ENCODE measurements around the gene CEACAM16.

Gene CEACAM16

DNA sequence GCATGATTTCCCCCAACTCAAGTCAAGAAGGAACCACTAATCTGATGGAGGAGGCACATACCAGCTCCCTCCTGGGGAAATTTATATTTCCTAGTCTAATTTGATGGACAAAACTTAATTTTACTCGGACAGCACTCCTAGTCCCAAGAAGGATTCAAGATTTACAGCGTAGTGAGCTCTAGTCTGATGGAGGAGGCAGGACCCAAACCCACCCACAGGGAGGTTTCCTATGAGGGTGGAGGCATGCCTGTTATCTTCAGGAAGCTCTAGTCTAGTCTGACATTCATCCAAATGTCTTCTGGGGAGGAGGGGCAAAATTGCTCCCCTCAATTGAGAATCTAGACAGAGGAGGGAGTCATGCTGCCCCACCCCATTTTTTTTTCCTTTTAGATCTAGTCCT lies 39.2 kb downstream of the CEACAM16 start:
- TF ChIP-seq TAF1 (IDR thresholded peaks at IDR 0.05; ENCODE audit: borderline replicate concordance, insufficient read depth, low read length), result no peak
- TF ChIP-seq REST (IDR thresholded peaks at IDR 0.05; ENCODE audit: insufficient read depth in 1 of 2, low read depth in 2 of 2, low read length in 2 of 2), result no peak
- no peak for TF ChIP-seq POLR2AphosphoS5 (IDR thresholded peaks at IDR 0.05; ENCODE audit: low read depth, low read length)
- no peak for TF ChIP-seq FOXP2 (optimal IDR thresholded peaks at IDR 0.05; ENCODE audit: borderline replicate concordance, extremely low read depth, extremely low read length, insufficient read depth)
- no peak for TF ChIP-seq SIN3A (IDR thresholded peaks at IDR 0.05; ENCODE audit: borderline replicate concordance, insufficient read depth, low read length)

GRCh38 chr19:44738603-44739558 lies 39.9 kb downstream of the CEACAM16 start:
- TF ChIP-seq SIN3A (IDR thresholded peaks at IDR 0.05; ENCODE audit: borderline replicate concordance, insufficient read depth, low read length), result no peak
- no peak for TF ChIP-seq REST (IDR thresholded peaks at IDR 0.05; ENCODE audit: insufficient read depth in 1 of 2, low read depth in 2 of 2, low read length in 2 of 2)
- no peak for TF ChIP-seq TAF1 (IDR thresholded peaks at IDR 0.05; ENCODE audit: borderline replicate concordance, insufficient read depth, low read length)
- no peak for TF ChIP-seq FOXP2 (optimal IDR thresholded peaks at IDR 0.05; ENCODE audit: borderline replicate concordance, extremely low read depth, extremely low read length, insufficient read depth)
- no peak for TF ChIP-seq POLR2AphosphoS5 (IDR thresholded peaks at IDR 0.05; ENCODE audit: low read depth, low read length)

DNA sequence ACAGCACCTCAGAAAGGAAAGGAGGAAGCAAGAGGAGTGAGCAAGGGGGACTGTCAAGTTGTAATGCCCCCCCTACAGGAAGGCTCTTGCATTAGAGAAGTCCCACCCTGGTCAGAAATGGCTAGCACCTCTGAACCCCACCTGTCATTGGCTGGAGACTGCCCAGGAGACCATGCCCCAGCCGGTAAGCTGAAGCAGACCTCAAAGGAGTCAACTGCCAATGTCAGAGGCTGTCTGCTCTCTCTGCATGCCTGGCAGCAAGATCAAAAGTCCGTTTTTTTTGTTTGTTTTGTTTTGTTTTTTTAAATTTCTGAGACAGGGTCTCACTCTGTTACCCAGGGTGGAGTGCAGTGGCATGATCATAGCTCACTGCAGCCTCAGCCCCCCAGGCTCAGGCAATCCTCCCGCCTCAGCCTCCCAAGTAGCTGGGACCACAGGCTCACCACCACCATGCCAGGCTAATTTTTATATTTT lies 41.4 kb downstream of the CEACAM16 start:
- no peak for TF ChIP-seq POLR2AphosphoS5 (IDR thresholded peaks at IDR 0.05; ENCODE audit: low read depth, low read length)
- no peak for TF ChIP-seq FOXP2 (optimal IDR thresholded peaks at IDR 0.05; ENCODE audit: borderline replicate concordance, extremely low read depth, extremely low read length, insufficient read depth)
- TF ChIP-seq TAF1 (IDR thresholded peaks at IDR 0.05; ENCODE audit: borderline replicate concordance, insufficient read depth, low read length), result no peak
- no peak for TF ChIP-seq REST (IDR thresholded peaks at IDR 0.05; ENCODE audit: insufficient read depth in 1 of 2, low read depth in 2 of 2, low read length in 2 of 2)
- TF ChIP-seq SIN3A (IDR thresholded peaks at IDR 0.05; ENCODE audit: borderline replicate concordance, insufficient read depth, low read length), result no peak

DNA sequence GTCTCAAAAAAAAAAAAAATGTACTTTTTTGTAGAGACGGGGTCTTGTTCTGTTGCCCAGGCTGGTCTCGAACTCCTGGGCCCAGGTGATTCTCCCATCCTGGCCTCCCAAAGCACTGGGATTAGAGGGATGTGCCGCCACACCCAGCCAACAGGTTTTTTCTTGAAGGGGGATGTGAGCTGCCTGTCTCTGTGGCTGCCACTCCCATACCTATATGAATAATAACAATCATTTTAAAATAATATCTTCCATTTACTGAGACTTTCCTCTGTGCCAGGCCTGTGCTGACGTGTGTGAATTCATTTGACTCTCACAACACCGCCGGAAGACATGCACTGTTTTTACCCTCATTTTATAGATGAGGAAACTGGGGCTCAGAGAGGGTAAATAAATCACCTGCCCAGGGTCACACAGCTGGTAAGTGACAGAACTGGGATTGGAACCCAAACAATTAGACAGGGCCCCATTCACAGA lies 42.3 kb downstream of the CEACAM16 start:
- no peak for TF ChIP-seq POLR2AphosphoS5 (IDR thresholded peaks at IDR 0.05; ENCODE audit: low read depth, low read length)
- no peak for TF ChIP-seq REST (IDR thresholded peaks at IDR 0.05; ENCODE audit: insufficient read depth in 1 of 2, low read depth in 2 of 2, low read length in 2 of 2)
- no peak for TF ChIP-seq TAF1 (IDR thresholded peaks at IDR 0.05; ENCODE audit: borderline replicate concordance, insufficient read depth, low read length)
- no peak for TF ChIP-seq SIN3A (IDR thresholded peaks at IDR 0.05; ENCODE audit: borderline replicate concordance, insufficient read depth, low read length)
- TF ChIP-seq FOXP2 (optimal IDR thresholded peaks at IDR 0.05; ENCODE audit: borderline replicate concordance, extremely low read depth, extremely low read length, insufficient read depth), result no peak

Data from PFSK-1 (cell line).